Chondrocyte (in vitro differentiated cells): ENCODE data around the gene ZBED4. TPM values are rescaled to one million over a fixed set of nuclear protein-coding genes. Genes with fewer than 3 reads are reported as not detected.

Experiments used
- DNase-seq: peaks from one replicate; pipeline ENCODE4 v3.0.0; 2021; ENCODE audit warnings: mixed read lengths, low spot score
- H3K27ac Mint-ChIP-seq: one replicate; pipeline ENCODE4 v1.8.0; 2021; ENCODE audit warnings: mild to moderate bottlenecking, moderate library complexity, mixed read lengths; ENCODE audit not compliant: unreplicated experiment
- H3K27me3 Mint-ChIP-seq: 2 replicates; pipeline ENCODE4 v1.8.0; 2021; ENCODE audit warnings: low read depth, mixed read lengths
- H3K36me3 Mint-ChIP-seq: 2 replicates; pipeline ENCODE4 v1.8.0; 2021; ENCODE audit warnings: low read depth, mixed read lengths
- H3K4me1 Mint-ChIP-seq: 2 replicates; pipeline ENCODE4 v1.8.0; 2021; ENCODE audit warnings: low read depth, mild to moderate bottlenecking, mixed read lengths
- H3K4me3 Mint-ChIP-seq: one replicate; pipeline ENCODE4 v1.8.0; 2021; ENCODE audit warnings: mild to moderate bottlenecking, moderate library complexity, mixed read lengths; ENCODE audit not compliant: unreplicated experiment
- H3K9me3 Mint-ChIP-seq: 2 replicates; pipeline ENCODE4 v1.8.0; 2021; ENCODE audit warnings: low read depth, mixed read lengths
- total RNA-seq: library from RNA; stranded (reverse); gene quantifications from 3 replicates; pipeline ENCODE4 v1.2.1, GENCODE V29; 2021
- TF ChIP-seq, protein P1 (sequence below): fragments of 200-600 bp; sonication (generic); IDR thresholded peaks from 2 replicates; pipeline ENCODE4 v1.5.0; 2021; ENCODE audit warnings: antibody characterized with exemption, mild to moderate bottlenecking, moderate library complexity

The ZBED4 gene
- total RNA-seq, 1 donor from 2014 or later: 17.6 TPM

DNA sequence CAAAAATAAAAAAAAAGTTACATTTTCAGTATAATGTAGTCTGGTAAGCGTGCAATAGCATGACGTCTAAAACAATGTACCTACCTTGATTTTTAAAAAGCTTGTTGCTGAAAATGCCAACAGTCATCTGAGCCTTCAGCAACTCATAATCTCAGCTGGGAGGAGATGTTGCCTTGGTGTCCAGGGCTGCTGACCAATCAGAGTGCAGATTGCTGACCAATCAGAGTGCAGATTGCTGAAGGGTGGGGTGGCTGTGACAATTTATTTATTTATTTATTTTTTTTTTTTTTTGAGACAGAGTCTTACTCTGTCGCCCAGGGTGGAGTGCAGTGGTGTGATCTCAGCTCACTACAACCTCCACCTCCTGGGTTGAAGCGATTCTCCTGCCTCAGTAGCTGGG lies 17.8 kb downstream of the ZBED4 start:
- H3K36me3 Mint-ChIP-seq: peaks cover 20% of the 10 kb centered on the region
- DNase-seq: no peak
- peaks cover 6% of the 10 kb centered on the region for H3K4me1 Mint-ChIP-seq
- no peak overlapping the region for H3K4me3 Mint-ChIP-seq
- H3K9me3 Mint-ChIP-seq: peaks cover 26% of the 10 kb centered on the region
- H3K27me3 Mint-ChIP-seq: no peaks in the 10 kb centered on the region
- TF ChIP-seq, protein P1, sequence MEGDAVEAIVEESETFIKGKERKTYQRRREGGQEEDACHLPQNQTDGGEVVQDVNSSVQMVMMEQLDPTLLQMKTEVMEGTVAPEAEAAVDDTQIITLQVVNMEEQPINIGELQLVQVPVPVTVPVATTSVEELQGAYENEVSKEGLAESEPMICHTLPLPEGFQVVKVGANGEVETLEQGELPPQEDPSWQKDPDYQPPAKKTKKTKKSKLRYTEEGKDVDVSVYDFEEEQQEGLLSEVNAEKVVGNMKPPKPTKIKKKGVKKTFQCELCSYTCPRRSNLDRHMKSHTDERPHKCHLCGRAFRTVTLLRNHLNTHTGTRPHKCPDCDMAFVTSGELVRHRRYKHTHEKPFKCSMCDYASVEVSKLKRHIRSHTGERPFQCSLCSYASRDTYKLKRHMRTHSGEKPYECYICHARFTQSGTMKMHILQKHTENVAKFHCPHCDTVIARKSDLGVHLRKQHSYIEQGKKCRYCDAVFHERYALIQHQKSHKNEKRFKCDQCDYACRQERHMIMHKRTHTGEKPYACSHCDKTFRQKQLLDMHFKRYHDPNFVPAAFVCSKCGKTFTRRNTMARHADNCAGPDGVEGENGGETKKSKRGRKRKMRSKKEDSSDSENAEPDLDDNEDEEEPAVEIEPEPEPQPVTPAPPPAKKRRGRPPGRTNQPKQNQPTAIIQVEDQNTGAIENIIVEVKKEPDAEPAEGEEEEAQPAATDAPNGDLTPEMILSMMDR: no peak
- no peak overlapping the region for H3K27ac Mint-ChIP-seq

- DNase-seq: no peak
- Mint-ChIP-seq H3K4me3 (no peak overlapping the region), H3K9me3 (peaks cover 17% of the 10 kb centered on the region), H3K4me1 (peaks cover 6% of the 10 kb centered on the region), H3K27me3 (no peaks in the 10 kb centered on the region), H3K36me3 (peaks cover 11% of the 10 kb centered on the region), H3K27ac (no peak overlapping the region)
- TF ChIP-seq, protein P1: no peak
Observed at GRCh38 chr22:49872347-49872746, 18.7 kb downstream of the ZBED4 start.

GRCh38 chr22:49873228-49873940 lies 19.7 kb downstream of the ZBED4 start:
- H3K27ac Mint-ChIP-seq: no peak overlapping the region
- H3K36me3 Mint-ChIP-seq: peaks cover 14% of the 10 kb centered on the region
- peaks cover 19% of the 10 kb centered on the region for H3K9me3 Mint-ChIP-seq
- peaks cover 8% of the 10 kb centered on the region for H3K4me1 Mint-ChIP-seq
- no peak for DNase-seq
- TF ChIP-seq, protein P1: no peak
- no peaks in the 10 kb centered on the region for H3K27me3 Mint-ChIP-seq
- no peak overlapping the region for H3K4me3 Mint-ChIP-seq

DNA sequence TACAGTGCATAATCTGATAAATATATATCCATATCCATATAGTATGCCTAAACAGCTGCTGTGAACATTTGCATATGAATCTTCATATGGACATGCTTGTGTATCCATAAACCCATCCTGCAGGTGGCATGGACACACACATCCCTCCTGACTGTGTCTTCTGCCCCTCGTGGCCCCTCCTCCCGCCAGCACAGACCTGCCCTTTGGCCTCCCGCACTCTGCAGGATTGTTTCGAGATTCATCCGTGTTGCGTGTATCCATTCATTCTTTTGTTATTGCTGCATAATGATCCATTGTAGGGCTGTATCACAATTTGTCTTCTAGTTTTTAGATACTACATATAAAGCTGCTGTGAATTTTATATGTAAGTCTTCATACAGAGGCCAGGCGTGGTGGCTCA lies 24.0 kb downstream of the ZBED4 start:
- Mint-ChIP-seq H3K27me3 (no peaks in the 10 kb centered on the region), H3K4me3 (no peak overlapping the region)
- TF ChIP-seq, protein P1: no peak

GRCh38 chr22:49878206-49878605 lies 24.6 kb downstream of the ZBED4 start:
- TF ChIP-seq, protein P1: no peak
- H3K4me1 Mint-ChIP-seq: peaks cover 29% of the 10 kb centered on the region
- peaks cover 8% of the 10 kb centered on the region for H3K36me3 Mint-ChIP-seq
- no peak overlapping the region for H3K4me3 Mint-ChIP-seq
- peaks cover 2% of the 10 kb centered on the region for H3K9me3 Mint-ChIP-seq
- H3K27ac Mint-ChIP-seq: no peak overlapping the region
- DNase-seq: no peak
- H3K27me3 Mint-ChIP-seq: no peaks in the 10 kb centered on the region

More for the DNA sequence above, 24.0 kb downstream of the ZBED4 start:
- H3K27ac Mint-ChIP-seq: no peak overlapping the region
- peak; percentile 53 for DNase-seq
- H3K4me1 Mint-ChIP-seq: peaks cover 23% of the 10 kb centered on the region
- H3K36me3 Mint-ChIP-seq: peaks cover 7% of the 10 kb centered on the region
- H3K9me3 Mint-ChIP-seq: peaks cover 2% of the 10 kb centered on the region
